Fibroblast of skin of right quadriceps (primary cell): Measurements from ENCODE around the gene BLTP1.
"Not testable (repeated sequence)": the region's sequence is repeated elsewhere in the genome, so short reads cannot be mapped to it uniquely, and the experiment has no call there.

Source experiments
- DNase-seq: peaks from one replicate; pipeline ENCODE4 v3.0.0-alpha.2; 2013

Gene BLTP1, protein sequence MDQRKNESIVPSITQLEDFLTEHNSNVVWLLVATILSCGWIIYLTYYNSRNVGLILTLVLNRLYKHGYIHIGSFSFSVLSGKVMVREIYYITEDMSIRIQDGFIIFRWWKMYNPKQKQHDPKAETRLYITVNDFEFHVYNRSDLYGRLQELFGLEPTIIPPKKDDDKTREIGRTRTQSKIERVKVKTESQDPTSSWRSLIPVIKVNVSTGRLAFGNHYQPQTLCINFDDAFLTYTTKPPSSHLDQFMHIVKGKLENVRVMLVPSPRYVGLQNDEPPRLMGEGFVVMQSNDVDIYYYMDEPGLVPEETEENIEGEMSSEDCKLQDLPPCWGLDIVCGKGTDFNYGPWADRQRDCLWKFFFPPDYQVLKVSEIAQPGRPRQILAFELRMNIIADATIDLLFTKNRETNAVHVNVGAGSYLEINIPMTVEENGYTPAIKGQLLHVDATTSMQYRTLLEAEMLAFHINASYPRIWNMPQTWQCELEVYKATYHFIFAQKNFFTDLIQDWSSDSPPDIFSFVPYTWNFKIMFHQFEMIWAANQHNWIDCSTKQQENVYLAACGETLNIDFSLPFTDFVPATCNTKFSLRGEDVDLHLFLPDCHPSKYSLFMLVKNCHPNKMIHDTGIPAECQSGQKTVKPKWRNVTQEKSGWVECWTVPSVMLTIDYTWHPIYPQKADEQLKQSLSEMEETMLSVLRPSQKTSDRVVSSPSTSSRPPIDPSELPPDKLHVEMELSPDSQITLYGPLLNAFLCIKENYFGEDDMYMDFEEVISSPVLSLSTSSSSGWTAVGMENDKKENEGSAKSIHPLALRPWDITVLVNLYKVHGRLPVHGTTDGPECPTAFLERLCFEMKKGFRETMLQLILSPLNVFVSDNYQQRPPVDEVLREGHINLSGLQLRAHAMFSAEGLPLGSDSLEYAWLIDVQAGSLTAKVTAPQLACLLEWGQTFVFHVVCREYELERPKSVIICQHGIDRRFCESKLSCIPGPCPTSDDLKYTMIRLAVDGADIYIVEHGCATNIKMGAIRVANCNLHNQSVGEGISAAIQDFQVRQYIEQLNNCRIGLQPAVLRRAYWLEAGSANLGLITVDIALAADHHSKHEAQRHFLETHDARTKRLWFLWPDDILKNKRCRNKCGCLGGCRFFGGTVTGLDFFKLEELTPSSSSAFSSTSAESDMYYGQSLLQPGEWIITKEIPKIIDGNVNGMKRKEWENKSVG (N-terminal part only)

DNA sequence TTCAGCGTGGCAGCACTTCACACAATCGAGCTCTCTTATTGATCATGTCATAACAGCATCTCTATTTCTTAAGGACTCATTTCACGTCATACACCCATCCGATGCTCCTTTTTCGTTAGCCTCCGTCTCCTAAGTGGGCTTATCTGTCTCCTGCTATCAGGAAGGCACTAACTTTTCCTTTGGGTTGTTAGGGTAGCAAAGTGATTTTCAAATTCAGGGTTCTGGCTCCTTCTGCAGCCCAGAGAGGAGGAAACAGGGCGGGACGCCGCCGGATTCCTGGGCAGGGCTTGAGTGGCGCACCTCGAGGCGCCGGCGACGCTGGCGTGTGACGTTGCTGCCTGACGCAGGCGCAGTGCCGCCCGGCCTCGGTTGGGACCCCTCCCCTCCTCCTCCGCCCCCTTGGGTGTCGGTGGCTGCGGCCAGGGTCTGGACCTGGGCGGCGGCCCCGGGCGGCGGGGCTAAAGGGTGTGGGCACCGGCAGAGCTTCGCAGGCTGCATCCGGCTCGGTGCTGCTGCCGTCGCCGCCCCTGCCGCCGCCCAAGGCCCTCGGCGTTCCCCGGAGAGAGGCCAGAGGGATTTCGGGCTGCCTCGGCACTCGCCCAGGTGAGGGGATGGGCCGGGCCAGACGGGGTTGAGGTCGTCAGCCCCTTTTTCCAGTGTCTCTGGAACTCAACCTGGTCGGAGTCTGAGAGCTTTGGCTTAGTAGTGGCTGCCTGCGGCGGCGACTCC is at the start of gene BLTP1:
TSS of gene BLTP1 (plus strand) at position 350 of the 729 bp plus-strand sequence. CDS start 18,317 bp downstream, outside the sequence.
- DNase-seq, result peak; percentile 79

DNA sequence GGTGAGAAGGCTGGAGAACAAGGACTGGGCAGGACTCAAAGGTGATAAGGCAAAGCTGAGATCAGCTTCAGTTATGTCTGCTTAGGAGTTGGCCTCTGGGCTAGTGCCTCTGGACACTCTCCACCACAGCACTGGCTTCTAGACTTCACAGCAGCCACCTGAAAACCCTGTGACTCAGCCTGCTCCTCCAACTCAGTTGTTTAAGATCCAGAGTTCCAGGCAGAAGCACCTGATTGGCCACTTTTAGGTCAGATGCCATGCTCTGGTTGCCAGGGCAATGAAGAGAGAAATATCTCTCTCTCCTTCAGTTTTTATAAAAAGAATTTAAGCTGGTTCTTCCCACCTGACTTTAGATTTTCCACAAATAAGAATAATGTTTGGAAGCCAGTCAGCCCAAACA is 47.9 kb upstream of the BLTP1 start:
- DNase-seq, result no peak

DNA sequence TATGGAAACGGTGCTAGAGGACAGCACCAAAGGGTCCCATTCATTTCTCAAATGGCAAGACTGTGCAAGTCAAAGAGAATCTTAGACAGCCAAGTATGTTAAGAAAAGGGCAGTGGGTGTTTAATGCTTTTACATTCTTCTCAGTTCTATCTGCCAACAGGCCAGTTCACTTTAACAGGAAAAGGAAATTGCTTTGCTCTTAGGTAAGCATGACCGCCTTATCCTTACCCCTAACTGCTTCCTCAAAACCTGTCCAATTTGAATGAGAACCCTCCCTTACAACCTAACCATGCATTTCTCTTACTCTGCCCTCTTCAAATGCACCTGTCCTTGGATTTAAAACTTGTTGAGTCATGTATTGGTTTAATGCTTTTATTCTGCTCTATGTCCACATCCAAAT is 44.5 kb upstream of the BLTP1 start:
- no peak for DNase-seq

DNA sequence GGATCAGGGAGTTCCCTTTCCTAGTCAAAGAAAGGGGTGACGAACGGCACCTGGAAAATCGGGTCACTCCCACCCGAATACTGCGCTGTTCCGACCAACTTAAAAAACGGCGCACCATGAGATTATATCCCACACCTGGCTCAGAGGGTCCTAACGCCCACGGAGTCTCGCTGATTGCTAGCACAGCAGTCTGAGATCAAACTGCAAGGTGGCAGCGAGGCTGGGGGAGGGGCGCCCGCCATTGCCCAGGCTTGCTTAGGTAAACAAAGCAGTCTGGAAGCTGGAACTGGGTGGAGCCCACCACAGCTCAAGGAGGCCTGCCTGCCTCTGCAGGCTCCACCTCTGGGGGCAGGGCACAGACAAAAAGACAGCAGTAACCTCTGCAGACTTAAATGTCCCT is 41.8 kb upstream of the BLTP1 start:
- not testable (repeated sequence) for DNase-seq

DNA sequence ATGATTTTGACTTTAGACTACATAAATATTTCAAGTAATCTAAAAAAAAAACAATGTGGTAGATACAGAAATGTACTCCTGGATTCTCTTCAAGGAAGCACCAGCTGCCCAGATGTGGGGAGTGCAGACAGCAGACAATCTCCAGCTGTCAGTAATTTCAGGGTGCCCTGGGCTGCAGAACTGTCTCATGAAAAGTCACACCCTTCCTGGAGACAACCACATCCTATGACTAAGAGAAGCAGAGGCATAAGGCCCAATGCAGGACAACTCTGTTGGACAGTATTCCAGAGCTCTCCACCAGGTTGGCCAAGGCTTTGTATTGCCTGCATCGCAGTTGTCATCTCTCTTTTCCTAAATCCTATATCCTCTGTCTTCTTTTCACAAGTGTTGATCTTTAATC is 34.4 kb upstream of the BLTP1 start:
- DNase-seq, result peak; percentile 15

DNA sequence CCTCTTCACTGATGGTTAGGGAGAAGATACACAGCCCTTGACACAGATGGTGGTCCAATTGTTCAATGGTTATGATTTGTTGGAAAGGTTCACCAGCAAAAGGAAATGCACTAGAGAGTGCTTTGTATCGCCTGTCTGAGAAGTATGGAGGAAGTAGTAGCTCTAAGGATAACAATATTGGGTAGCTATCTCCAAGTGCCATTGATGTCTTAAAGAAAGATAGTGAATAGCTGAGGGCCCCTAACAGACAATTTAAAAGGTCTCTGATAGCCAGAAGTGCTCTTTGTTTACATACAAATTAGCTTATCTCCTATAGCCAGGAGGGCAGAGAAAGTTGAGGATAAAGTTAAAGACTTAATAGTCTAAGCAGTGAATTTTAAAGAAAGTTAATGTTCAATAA is 33.9 kb upstream of the BLTP1 start:
- DNase-seq, result no peak

DNA sequence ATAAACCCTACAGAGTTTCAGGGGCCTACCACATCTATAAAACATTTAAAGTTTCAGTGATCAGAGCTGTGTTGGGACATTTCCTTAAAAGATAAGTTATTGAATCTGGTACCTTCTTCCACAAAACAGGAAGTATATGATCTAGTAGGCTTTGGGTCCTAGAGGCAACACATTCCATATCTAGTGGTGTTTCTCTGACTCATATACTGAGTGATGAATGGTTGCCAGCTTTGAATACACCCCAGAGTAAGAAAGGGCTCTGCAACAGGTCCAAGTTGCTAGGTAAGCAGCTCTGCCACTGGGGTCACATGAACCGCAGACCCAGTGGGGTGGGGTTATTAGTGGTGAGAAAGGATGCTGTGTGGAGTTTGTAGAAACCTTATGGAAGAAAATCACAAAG is 32.4 kb upstream of the BLTP1 start:
- DNase-seq, result no peak

DNA sequence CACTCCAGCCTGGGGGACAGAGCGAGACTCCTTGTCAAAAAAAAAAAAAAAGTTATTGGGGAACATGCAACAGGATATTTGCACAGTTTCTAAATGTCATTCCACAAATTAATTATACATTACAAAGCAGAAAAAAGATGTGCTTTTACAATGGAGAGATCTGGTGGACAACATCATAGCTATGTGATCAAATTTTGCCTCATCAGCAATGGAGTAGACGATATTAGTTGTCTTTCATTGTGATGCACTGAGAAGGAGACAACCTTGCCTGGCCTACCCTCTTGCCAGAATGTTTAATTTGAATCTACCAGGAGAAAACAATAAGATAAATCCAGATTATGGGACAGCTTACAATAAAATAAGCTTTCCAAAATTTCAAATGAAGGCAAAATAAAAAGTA is 30.5 kb upstream of the BLTP1 start:
- no peak for DNase-seq

DNA sequence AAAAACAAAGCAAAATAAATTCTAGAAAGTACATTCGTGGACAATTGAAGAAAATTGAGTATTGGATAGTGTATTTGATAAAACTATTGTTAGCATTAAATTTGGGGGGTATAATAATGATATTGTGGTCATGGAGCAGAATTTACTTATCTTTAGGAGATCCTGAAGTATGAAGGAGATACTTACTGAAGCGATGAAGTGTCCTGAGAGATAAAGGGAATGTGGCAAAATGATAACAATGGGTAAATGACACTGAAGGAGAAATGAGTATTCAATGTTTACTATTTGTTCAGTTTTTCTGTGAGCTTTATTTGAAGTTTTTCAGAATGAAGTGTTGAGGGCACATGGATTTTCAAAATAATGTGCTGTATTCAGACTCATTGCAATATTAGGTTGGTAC is 30.0 kb upstream of the BLTP1 start:
- no peak for DNase-seq

DNA sequence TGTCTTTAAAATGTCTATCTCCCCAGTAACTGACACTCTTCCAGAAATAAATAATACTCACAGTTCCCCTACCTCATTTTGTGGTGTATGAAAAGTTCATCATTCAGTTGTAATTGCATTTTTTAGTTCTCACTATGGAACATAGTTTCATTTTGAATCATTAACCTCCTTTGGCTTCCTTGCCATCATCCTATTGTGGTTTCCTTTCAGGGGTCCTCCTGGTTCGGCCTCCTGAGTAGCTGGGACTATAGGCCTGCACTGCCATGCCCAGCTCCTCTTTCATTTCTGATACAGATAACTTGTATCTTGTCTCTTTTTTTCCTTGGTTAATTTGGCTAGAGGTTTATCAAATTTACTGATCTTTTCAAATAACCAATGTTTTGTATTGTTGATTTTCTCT is 23.1 kb upstream of the BLTP1 start:
- no peak for DNase-seq

DNA sequence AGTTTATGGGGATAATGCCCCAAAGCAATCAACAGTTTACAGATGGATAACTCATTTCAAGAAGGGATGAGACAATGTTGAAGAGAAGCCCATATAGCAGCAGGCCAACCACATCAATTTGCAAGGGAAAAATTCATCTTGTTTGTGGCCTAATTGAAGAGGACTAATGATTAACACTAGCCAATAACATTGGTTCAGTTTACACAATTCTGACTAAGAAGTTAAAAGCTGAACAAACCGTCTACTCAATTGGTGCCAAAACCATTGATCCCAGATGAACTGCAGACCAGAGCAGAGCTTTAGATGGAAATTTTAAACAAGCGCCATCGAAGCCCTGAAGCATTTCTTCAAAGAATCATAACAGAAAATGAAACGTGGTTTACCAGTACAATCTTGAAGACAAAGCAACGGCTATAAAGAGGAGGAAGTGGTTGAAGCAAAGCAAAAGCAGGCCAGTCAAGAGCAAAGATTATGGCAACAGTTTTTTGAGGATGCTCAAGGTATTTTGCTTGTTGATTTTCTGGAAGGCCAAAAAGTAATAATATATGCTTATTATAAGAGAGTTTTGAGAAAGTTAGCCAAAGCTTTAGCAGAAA is 20.5 kb upstream of the BLTP1 start:
- no peak for DNase-seq

DNA sequence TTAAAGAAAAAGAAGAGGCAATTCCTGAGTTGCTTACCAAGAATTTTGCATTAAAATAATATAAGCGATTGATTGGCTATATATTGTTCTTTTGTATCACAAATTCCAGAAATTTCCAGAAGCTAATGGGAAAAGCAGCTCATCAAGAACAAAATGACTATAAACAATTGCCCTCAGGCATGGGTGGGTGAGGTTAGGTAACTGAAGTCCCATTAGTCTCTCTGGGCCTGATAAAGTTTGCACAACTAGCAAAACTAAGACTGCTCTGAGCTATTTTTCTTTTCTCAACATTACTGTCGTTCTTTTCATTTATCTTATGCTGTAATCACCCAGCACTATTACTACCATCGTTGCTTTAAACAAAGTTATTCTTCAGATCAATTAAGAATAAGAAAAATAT is 19.2 kb upstream of the BLTP1 start:
- DNase-seq, result no peak

DNA sequence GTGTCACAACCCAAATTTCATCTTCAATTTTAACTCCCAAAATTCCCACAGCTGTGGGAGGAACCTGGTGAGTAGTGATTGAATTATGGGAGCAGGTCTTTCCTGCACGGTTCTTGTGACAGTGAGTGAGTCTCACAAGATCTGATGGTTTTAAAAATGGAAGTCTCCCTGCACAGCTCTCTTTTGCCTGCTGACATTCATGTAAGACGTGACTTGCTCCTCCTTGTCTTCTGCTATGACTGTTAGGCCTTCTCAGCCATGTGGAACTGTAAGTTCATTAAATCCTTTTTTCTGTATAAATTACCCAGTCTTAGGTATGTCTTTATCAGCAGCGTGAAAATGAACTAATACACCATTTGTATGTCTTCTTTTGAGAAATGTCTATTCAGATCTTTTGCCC is 13.0 kb upstream of the BLTP1 start:
- DNase-seq, result no peak

DNA sequence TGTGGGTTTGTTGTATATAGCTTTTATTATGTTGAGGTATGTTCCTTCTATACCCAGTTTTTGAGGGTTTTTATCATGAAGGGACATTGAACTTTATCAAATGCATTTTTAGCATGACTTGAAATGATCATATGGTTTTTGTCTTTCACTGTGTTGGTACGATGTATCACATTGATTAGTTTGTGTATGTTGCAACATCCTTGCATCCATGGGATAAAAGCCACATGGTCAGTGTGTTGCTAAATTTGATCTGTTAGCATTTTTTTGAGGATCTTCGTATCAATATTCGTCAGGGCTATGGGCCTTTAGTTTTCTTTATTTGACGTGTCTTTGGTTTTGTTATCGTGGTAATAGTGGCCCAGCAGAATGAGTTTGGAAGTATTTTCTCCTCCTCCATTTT is 11.3 kb upstream of the BLTP1 start:
- no peak for DNase-seq

DNA sequence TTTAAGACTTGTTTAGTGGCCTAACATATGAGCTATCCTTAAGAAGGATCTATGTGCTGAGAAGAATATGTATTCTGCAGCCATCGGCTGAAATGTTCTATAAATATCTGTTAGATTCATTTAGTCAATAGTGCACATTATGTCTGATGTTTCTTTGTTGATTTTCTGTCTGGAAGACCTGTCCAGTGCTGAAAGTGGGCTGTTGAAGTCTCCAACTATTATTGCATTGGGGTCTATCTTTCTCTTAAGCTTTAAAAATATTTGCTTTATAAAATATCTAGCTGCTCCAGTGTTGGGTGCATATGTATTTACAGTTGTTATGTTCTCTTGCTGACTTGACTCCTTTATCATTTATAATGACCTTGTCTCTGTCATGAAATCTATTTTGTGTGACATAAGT is 9.4 kb upstream of the BLTP1 start:
- DNase-seq, result no peak

DNA sequence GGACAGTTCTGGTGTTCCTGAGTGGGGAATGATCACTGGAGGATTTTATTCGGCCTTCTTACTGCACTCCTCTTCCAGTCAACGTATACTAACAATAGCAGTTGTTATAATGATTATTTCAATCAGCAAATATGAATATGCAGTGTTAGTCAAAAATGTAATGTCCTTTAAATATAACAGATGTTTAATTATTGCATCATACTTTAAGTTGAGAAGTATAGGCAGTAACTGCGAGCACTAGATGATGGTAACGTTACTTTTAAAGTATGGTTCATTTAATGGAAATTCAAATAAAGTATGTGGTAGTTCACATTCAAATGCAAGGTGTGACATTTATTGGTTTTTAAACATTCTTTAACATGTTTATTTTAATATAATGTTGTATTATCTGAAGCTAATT is 5.5 kb upstream of the BLTP1 start:
- no peak for DNase-seq

DNA sequence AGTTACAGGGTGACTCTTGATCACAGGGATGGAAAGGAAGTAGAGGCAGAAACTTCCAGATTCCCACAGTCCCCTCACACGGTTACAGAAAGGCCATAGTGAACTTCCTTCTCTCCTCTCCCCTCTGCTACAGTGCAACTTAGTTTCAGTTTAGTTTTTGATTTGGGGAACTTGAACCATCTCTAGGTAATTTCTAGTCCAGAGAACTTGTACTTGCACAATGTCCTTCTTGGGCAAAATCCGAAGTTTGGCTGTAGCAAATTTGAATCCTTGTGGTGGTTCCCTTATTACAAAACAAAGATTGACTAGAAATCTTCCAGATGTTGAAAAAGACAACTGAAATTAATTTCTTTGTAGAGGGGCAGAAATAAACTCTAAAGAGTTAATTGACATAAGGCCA is 1.2 kb upstream of the BLTP1 start:
- DNase-seq, result no peak

DNA sequence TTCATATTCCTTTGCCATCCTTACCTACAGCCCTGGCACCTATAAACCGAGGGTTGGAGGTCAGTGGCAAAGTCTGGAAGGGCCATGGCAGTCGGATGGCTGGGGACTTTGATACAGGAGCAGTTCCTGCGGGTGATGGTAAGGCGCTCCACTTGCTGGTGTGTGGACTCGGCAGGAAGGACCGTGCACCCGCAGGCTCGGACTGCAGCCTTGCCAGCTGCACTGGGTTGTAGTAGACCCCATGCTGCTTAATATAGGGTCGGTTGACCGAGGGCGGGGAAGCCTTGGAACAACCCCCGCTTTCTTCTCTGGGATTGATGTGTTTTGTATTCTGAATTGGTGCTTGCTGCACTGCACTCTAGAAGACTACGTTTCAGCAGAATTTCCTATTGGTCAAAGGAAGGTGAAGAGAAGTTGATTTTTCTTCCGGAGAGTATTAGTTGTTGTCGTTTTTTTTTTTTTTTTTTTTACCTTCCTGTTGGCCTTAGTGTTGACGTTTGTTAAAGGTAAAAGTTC is 638 bp downstream of the BLTP1 start:
- DNase-seq, result peak; percentile 22

DNA sequence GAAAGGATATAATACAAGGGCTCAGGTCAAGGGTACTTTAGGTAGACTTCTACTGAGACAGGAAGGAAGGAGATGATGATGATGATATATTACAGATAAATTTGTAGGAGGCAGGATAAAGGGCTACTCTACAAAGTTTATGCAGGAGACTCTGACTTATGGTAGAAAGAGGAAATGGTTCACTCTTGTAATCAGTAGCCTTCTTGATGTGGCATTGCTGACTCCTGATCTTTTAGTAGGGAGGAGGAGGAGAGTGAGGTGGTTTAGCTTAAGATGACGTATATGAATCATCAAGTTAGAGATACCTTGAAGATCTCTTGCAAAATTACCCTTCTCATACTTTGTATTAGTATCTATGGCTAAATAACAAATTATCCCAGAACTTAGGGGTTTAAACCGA is 4.7 kb downstream of the BLTP1 start:
- no peak for DNase-seq

DNA sequence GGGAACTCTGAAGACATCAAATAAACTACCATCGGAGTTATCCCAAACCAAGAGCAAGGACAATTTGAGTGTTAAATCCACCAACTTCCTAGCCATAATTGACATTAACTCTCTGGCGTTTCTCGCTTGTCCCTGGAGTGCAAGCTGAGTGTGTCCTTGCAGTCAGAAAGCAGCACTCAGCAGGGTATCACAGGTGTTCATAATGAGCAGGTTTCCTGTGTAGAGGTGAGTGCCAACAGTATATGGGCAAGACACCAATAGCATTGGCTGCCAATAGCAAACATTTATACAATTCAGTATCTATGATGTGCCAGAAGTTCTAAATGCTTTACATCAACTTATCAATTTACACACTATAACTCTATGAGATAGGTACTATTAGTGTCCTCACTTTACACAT is 11.2 kb downstream of the BLTP1 start:
- no peak for DNase-seq

DNA sequence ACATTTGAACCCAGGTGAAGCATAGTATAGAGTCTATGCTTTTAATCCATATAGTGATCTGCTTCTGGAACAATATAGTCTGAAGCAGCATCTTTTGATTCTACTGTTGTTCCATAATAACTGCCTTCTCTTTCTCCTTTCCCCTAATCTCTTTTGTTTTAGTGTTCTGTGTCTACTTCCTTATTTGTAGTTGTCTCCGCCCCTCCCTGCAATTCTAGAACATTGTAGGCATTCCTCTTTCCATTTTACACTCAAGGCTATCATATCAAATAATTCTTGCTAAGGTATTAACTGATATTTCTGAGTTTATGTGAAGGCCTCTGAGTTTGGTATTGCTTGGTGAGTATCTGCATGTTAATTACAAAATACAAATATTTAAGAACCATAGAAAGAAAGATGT is 11.6 kb downstream of the BLTP1 start:
- no peak for DNase-seq

DNA sequence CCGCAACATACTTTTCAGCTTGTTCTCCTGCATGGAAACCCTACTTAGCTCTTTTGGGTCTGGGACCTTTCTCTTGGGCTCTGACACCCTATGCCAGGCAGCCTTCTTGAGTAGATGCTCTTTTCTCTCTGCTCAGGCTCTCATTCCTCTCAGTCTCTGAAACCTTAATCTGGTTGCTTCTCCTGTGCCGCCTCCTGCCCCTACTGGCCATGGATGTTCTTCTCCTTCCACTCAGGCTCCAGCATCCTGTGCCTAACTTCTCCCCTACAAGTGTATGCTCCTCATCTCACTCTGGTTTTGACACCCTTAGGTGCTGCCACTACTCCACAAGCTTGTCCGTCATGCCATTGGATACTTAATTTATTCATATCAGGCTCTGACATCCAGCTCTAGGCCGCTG is 15.2 kb downstream of the BLTP1 start:
- no peak for DNase-seq
